K562 (cell line): ENCODE measurements around the gene USH2A. TPM values are rescaled to one million over a fixed set of nuclear protein-coding genes. Genes with fewer than 3 reads are reported as not detected.

Source experiments
- ATAC-seq: fragments of 200-7000 bp; cut with Tn5 transposase; 3 replicates; pipeline ENCODE4 v1.9.1; 2020; ENCODE audit warnings: moderate library complexity
- BruUV-seq: library from RNA; stranded (reverse); fragments of 400-500 nt; replicated peaks from 2 replicates; lab custom pipeline; 2021; lab: Mats Ljungman, UMichigan
- CTCF ChIA-PET: fragments of 300-600 bp; formaldehyde crosslinking; extraction: SDS; loops from one replicate; lab custom pipeline; 2021; ENCODE audit warnings: low intra/inter-chr PET ratio; lab: Yijun Ruan, JAX
- POLR2A ChIA-PET: fragments of 300-600, 350-650 bp; sonication (Branson Sonifier 250); formaldehyde crosslinking; extraction: SDS; loops from one replicate; lab custom pipeline; 2021; ENCODE audit warnings: antibody characterized with exemption, inconsistent platforms; lab: Yijun Ruan, JAX
- DNase-seq, 4 experiments: peaks; one replicate each; pipeline versions ENCODE4 v3.0.0 to v3.0.0-alpha.2; 2011 to 2018; ENCODE audit warnings: low spot score in 3 of 4, mixed read lengths in 3 of 4; ENCODE audit errors: extremely low read depth in 1 of 4
- FAIRE-seq: peaks from 2 replicates; lab custom pipeline; 2011; peaks lifted over from hg19 to GRCh38; lab: Jason Lieb, UNC
- H2AFZ ChIP-seq: 2 replicates; pipeline ENCODE4 v1.6.0; 2011; ENCODE audit warnings: low read depth, low read length, control low read depth, inconsistent platforms
- H3K27ac ChIP-seq: fragments of 200-600 bp; 3 replicates; pipeline ENCODE4 v1.8.0; 2011; ENCODE audit warnings: low read depth, mild to moderate bottlenecking, control low read depth, inconsistent platforms, low read length, moderate library complexity, mixed read lengths; ENCODE audit errors: extremely low read depth
- H3K27me3 ChIP-seq, 2 experiments: fragments of 300-600 bp in 1 of 2; 2 replicates in 1 of 2; 3 replicates in 1 of 2; pipeline versions ENCODE4 v1.6.0 to v1.8.0; 2011; ENCODE audit warnings: inconsistent platforms in 2 of 2, low read length in 2 of 2, mild to moderate bottlenecking in 1 of 2, mixed read lengths in 1 of 2, moderate library complexity in 1 of 2; ENCODE audit not compliant: control insufficient read depth in 2 of 2, insufficient read depth in 2 of 2
- H3K36me3 ChIP-seq: fragments of 300-600 bp; 3 replicates; pipeline ENCODE4 v1.8.0; 2011; ENCODE audit warnings: mild to moderate bottlenecking, low read length, inconsistent platforms; ENCODE audit not compliant: control insufficient read depth, insufficient read depth
- H3K4me1 ChIP-seq, 2 experiments: fragments of 200-600 bp in 1 of 2; replicated peaks in 1 of 2; 2 replicates in 1 of 2; 3 replicates in 1 of 2; pipeline versions ENCODE4 v1.5.1 to v1.8.0; 2011; ENCODE audit warnings: inconsistent platforms in 2 of 2, low read length in 2 of 2, mild to moderate bottlenecking in 1 of 2, mixed read lengths in 1 of 2, moderate library complexity in 1 of 2; ENCODE audit not compliant: control insufficient read depth in 2 of 2, insufficient read depth in 2 of 2
- H3K4me2 ChIP-seq: 2 replicates; pipeline ENCODE4 v1.6.1; 2011; ENCODE audit warnings: low read length, control low read depth, inconsistent platforms, mixed read lengths; ENCODE audit not compliant: insufficient read depth
- H3K4me3 ChIP-seq: fragments of 200-600 bp; sonication (generic), shearing (Covaris generic); 2 replicates; pipeline ENCODE4 v1.5.1; 2016; ENCODE audit warnings: control low read depth, inconsistent platforms
- H3K79me2 ChIP-seq: fragments of 200-600 bp; 3 replicates; pipeline ENCODE4 v1.8.0; 2011; ENCODE audit warnings: low read length, inconsistent platforms; ENCODE audit not compliant: control insufficient read depth, insufficient read depth
- H3K9ac ChIP-seq, 2 experiments: 2 replicates each; pipeline versions ENCODE4 v1.6.0 to v1.6.1; 2011; ENCODE audit warnings: low read depth in 2 of 2, low read length in 2 of 2, control low read depth in 1 of 2, inconsistent platforms in 1 of 2, mild to moderate bottlenecking in 1 of 2, mixed read lengths in 1 of 2; ENCODE audit not compliant: insufficient read depth in 1 of 2
- H3K9me1 ChIP-seq: one replicate; pipeline ENCODE4 v1.6.0; 2011; ENCODE audit warnings: inconsistent platforms, mild to moderate bottlenecking, low read length, moderate library complexity; ENCODE audit not compliant: control insufficient read depth, insufficient read depth
- H3K9me3 ChIP-seq: replicated peaks from 2 replicates; pipeline ENCODE4 v1.5.1; 2011; ENCODE audit warnings: low read depth, low read length, inconsistent platforms; ENCODE audit not compliant: control insufficient read depth, insufficient read depth
- H4K20me1 ChIP-seq: replicated peaks from 2 replicates; pipeline ENCODE4 v1.6.1; 2011; ENCODE audit warnings: low read length, inconsistent platforms, mixed read lengths; ENCODE audit not compliant: control insufficient read depth, insufficient read depth
- BRD4 ChIP-seq: fragments of 200-600 bp; sonication (generic); IDR thresholded peaks from 2 replicates; pipeline ENCODE4 v1.6.1; 2017; ENCODE audit warnings: inconsistent platforms
- CBFA2T3 ChIP-seq: fragments of 450-650 bp; IDR thresholded peaks from 2 replicates; pipeline ENCODE4 v1.6.1; 2017
- ESRRB ChIP-seq: fragments of 250-450 bp; sonication (Bioruptor Pico); IDR thresholded peaks from 2 replicates; pipeline ENCODE4 v1.5.0; 2020; ENCODE audit warnings: mild to moderate bottlenecking, moderate library complexity, borderline replicate concordance
- FOXK2 ChIP-seq, 2 experiments: fragments of 450-650 bp; IDR thresholded peaks in 1 of 2; conservative IDR thresholded peaks in 1 of 2; 2 replicates each; pipeline ENCODE4 v1.6.1; 2016; ENCODE audit warnings: low read depth in 2 of 2, mild to moderate bottlenecking in 1 of 2
- NCOR1 ChIP-seq: fragments of 450-650 bp; IDR thresholded peaks from 2 replicates; pipeline ENCODE4 v1.6.1; 2016; ENCODE audit warnings: mild to moderate bottlenecking, moderate library complexity
- RBM14 ChIP-seq: fragments of 200-400 bp; formaldehyde crosslinking; IDR thresholded peaks from 2 replicates; pipeline ENCODE4 v1.6.1; 2018; ENCODE audit warnings: low read depth, mild to moderate bottlenecking, low read length, moderate library complexity, borderline replicate concordance; ENCODE audit not compliant: insufficient read depth
- RBM17 ChIP-seq: fragments of 200-400 bp; formaldehyde crosslinking; IDR thresholded peaks from 2 replicates; pipeline ENCODE4 v1.6.1; 2017; ENCODE audit warnings: low read depth, mild to moderate bottlenecking, low read length, borderline replicate concordance
- SUPT5H ChIP-seq: fragments of 450-650 bp; IDR thresholded peaks from 2 replicates; pipeline ENCODE4 v1.6.1; 2016
- TCF7L2 ChIP-seq: fragments of 150-350 bp; IDR thresholded peaks from 2 replicates; pipeline ENCODE4 v1.6.1; 2016; ENCODE audit warnings: low read depth, mild to moderate bottlenecking, low read length, moderate library complexity
- ZNF766 ChIP-seq: fragments of 200-800 bp; sonication (Bioruptor generic); conservative IDR thresholded peaks from 2 replicates; pipeline ENCODE4 v1.6.1; 2016; ENCODE audit warnings: missing genetic modification characterization, missing compliant biosample characterization
- ZNF780A ChIP-seq: fragments of 250-450 bp; sonication (Bioruptor Pico); IDR thresholded peaks from 2 replicates; pipeline ENCODE4 v1.5.0; 2021; ENCODE audit warnings: mild to moderate bottlenecking
- ZNF830 ChIP-seq: fragments of 250-450 bp; sonication (Bioruptor Pico); IDR thresholded peaks from 2 replicates; pipeline ENCODE4 v1.5.0; 2021; ENCODE audit warnings: mild to moderate bottlenecking
- WGBS: fragments of 100-300 bp; shearing (Covaris generic); methylation state at CpG from one replicate; pipeline ENCODE4 v1.1.6; 2016; ENCODE audit warnings: low coverage, mixed read lengths; ENCODE audit not compliant: insufficient coverage; ENCODE audit errors: missing lambda C conversion rate; 5-methylcytosine and 5-hydroxymethylcytosine counted together
- in situ Hi-C: fragments of 300-500 bp; cut with MboI; formaldehyde crosslinking; loops from 4 replicates; pipeline ENCODE4 v1.15.0; 2018; ENCODE audit warnings: inconsistent platforms, mixed read lengths
- intact Hi-C: fragments of 100-400 bp; cut with micrococcal nuclease; formaldehyde crosslinking; loops from 2 replicates; pipeline ENCODE4 v1.14.2; 2022
- polyA plus RNA-seq, 8 experiments: library from polyadenylated mRNA; depleted of rRNA in 4 of 8; stranded (reverse) in 5 of 8; unstranded in 3 of 8; fragments of >200 nt; fragmentation: Nextera tagmentation in 2 of 8; fragmentation: Illumina TruSeq in 1 of 8; extraction: Ambion mirVana in 2 of 8; extraction: Trizol in 1 of 8; gene quantifications; 2 replicates each; pipeline versions ENCODE4 v1.2.1 to v1.2.3, GENCODE V29; 2011 to 2014; ENCODE audit warnings: inconsistent platforms in 1 of 8, missing spikeins in 1 of 8
- total RNA-seq, 7 experiments: library from RNA; depleted of rRNA in 6 of 7; stranded (reverse); fragments of >200 nt in 6 of 7; fragmentation: Illumina TruSeq in 2 of 7; extraction: Trizol in 2 of 7; gene quantifications; 2 replicates each; pipeline versions ENCODE4 v1.2.1 to v1.2.3, GENCODE V29; 2011 to 2021; ENCODE audit warnings: low replicate concordance in 1 of 7

The USH2A gene
- total and polyA plus RNA-seq, 9 of the 15 experiments (the other 6 are each of a cell fraction or from before 2014, with no cell fraction given) = under 0.01 TPM; not detected in 7

- intact Hi-C loops = no loop called here
- ATAC-seq (no peak), FAIRE-seq (no peak), DNase-seq (no peak)
- H3K27ac ChIP-seq = no peak overlapping the region
- H3K4me1 ChIP-seq = no peaks in the 10 kb centered on the region
- in situ Hi-C loops = no loop called here
- no peak overlapping the region for H2AFZ ChIP-seq
- ChIA-PET CTCF (no interaction called here), POLR2A (no interaction called here)
- H3K27me3 ChIP-seq = no peaks in the 10 kb centered on the region
- 3% methylated on average over 7 of the region's 7 CpGs for WGBS
- H3K36me3 ChIP-seq = no peaks in the 10 kb centered on the region
- H3K4me2 ChIP-seq = no peak overlapping the region
- no peak for TF ChIP-seq BRD4
- TF ChIP-seq CBFA2T3 = no peak
- no peak for TF ChIP-seq ZNF766 (CRISPR knock-in tag)
- no peak for TF ChIP-seq ZNF830
- no peak for TF ChIP-seq NCOR1
- TF ChIP-seq ZNF780A (CRISPR knock-in tag) = no peak
- TF ChIP-seq RBM14 = no peak
- TF ChIP-seq SUPT5H = no peak
- no peak for TF ChIP-seq RBM17
- TF ChIP-seq FOXK2 (conservative IDR thresholded peaks at IDR 0.05 in 1 of 2, IDR thresholded peaks at IDR 0.05 in 1 of 2; ENCODE audit: low read depth in 2 of 2) = no peak
- TF ChIP-seq TCF7L2 = no peak
- TF ChIP-seq ESRRB (CRISPR knock-in tag) = no peak
- H3K9ac ChIP-seq = no peak overlapping the region
- H3K4me3 ChIP-seq = no peak overlapping the region
- no TSS peak for BruUV-seq
- H3K79me2 ChIP-seq = no peaks in the 10 kb centered on the region
- H3K9me1 ChIP-seq = no peaks in the 10 kb centered on the region
- no peaks in the 10 kb centered on the region for H4K20me1 ChIP-seq
- peaks cover 2% of the 10 kb centered on the region; the same call in 1 of the 2 replicates for H3K9me3 ChIP-seq
These were observed 643.5 kb downstream of the USH2A start for GRCh38 chr1:215779729-215780128.
